Kidney (tissue), 14 donors: ENCODE results near the gene OXER1. TPM values are rescaled to one million over a fixed set of nuclear protein-coding genes. Genes with fewer than 3 reads are reported as not detected.

Source experiments
- DNase-seq, 5 donors: peaks; one replicate each; pipeline ENCODE4 v3.0.0-alpha.2; 2013 to 2020
- FAIRE-seq: peaks from 2 replicates; lab custom pipeline; 2012; peaks lifted over from hg19 to GRCh38; lab: Jason Lieb, UNC
- H3K27ac ChIP-seq, 2 donors: one replicate each; pipeline ENCODE4 v1.7.0; 2013; ENCODE audit warnings: low read depth in 2 of 2, low read length in 2 of 2, inconsistent platforms in 1 of 2
- H3K27me3 ChIP-seq: one replicate; pipeline ENCODE4 v1.7.1; 2013; ENCODE audit warnings: low read length, inconsistent platforms; ENCODE audit not compliant: control insufficient read depth, insufficient read depth
- H3K36me3 ChIP-seq, 3 donors: one replicate each; pipeline versions ENCODE4 v1.7.0 to v1.7.1; 2013; ENCODE audit warnings: low read length in 3 of 3, control low read depth in 1 of 3, inconsistent platforms in 1 of 3; ENCODE audit not compliant: insufficient read depth in 3 of 3, control insufficient read depth in 2 of 3
- H3K4me1 ChIP-seq, 3 donors: one replicate each; pipeline versions ENCODE4 v1.7.0 to v1.7.1; 2013; ENCODE audit warnings: low read length in 3 of 3, inconsistent platforms in 1 of 3, low read depth in 1 of 3; ENCODE audit not compliant: control insufficient read depth in 2 of 3, insufficient read depth in 2 of 3
- H3K4me3 ChIP-seq, 3 donors: one replicate each; pipeline versions ENCODE4 v1.7.0 to v1.8.1; 2013; ENCODE audit warnings: low read length in 3 of 3, control low read depth in 1 of 3, inconsistent platforms in 1 of 3
- H3K9ac ChIP-seq, 3 donors: one replicate each; pipeline versions ENCODE4 v1.7.0 to v1.7.1; 2013; ENCODE audit warnings: low read length in 3 of 3, control low read depth in 1 of 3, inconsistent platforms in 1 of 3
- H3K9me3 ChIP-seq, 3 donors: one replicate each; pipeline versions ENCODE4 v1.7.0 to v1.7.1; 2013; ENCODE audit warnings: low read length in 3 of 3, control low read depth in 1 of 3, inconsistent platforms in 1 of 3; ENCODE audit not compliant: control insufficient read depth in 2 of 3, insufficient read depth in 1 of 3
- CTCF ChIP-seq: IDR thresholded peaks from 3 replicates; pipeline ENCODE4 v1.5.1; 2012; ENCODE audit warnings: mild to moderate bottlenecking, moderate library complexity, borderline replicate concordance; ENCODE audit not compliant: insufficient read depth; ENCODE audit errors: extremely low read depth
- intact Hi-C: fragments of 100-400 bp; cut with DNase I; formaldehyde crosslinking; loops from one replicate; pipeline ENCODE4 v1.11.1; 2022
- polyA plus RNA-seq: library from polyadenylated mRNA; stranded (reverse); fragments of 350-450 nt; fragmentation: Illumina TruSeq; extraction: RNeasy Lipid Tissue Mini Kit (QIAGEN cat#74804); gene quantifications from one replicate; pipeline ENCODE4 v1.2.3, GENCODE V29; 2014; ENCODE audit warnings: low read depth, low replicate concordance; ENCODE audit not compliant: insufficient read depth
- total RNA-seq: library from RNA; stranded (reverse); fragmentation: NEBNext Ultra II Directional; extraction: Animal tissue kit (Norgen Biotek cat#: 25700); gene quantifications from one replicate; pipeline ENCODE4 v1.2.1, GENCODE V29; 2021
- donor health status: control.
- donor health status: control.
- donor health status: control.
- donor health status: control.
- donor health status: control.
- donor health status: DM: yes; HTN: yes; CAD: no.
- donor health status: Normal renal cell carcinoma (clear cell type).

The OXER1 gene
- total and polyA plus RNA-seq, 2 donors from 2014 or later, result 2.5 to 5.4 TPM

DNA sequence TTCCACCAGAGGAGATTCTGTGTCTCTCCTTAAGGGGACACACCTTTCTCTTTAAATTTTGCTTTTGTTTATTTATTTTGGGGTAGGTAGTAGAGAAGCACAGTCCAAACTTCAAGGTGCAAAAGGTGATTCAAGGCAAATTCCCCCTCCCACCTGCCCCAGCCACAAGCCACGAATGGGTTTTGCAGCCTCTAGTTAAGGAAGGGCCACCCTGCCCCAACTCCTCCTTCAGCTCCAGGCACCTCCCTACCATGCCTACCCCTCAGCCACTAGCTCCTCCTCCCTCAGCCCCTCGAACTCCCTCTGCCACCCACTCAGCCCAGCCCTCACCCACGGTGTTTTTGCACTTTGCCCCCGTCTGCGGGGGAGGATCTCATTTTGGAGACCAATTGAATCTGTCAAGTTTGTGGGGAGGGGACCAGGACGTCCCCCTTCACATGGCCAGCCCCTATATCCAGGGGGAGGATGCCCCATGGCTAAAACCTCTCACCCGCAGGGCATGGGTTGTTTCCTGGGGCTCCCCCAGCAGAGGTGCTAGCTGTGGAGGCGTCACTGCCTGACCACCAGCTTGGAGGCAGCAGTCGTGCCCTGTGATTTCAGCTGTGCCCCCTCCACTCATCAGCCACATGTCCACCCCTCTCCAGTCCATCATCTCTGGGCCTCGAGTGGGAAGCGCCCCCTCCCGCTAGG, 24.0 kb upstream of the OXER1 start:
- TF ChIP-seq CTCF, result no peak
- DNase-seq (peak in 2 of 5 donors; percentile 29 to 53), FAIRE-seq (no peak)
- Histone ChIP-seq H3K27me3 (no peaks in the 10 kb centered on the region), H3K36me3 (no peaks in the 10 kb centered on the region), H3K9me3 (no peaks in the 10 kb centered on the region), H3K27ac (no peak overlapping the region), H3K4me3 (no peak overlapping the region), H3K9ac (no peak overlapping the region), H3K4me1 (peaks cover 0 to 32% (median 19%) of the 10 kb centered on the region in 3 donors)
- intact Hi-C loops, result no loop called here

- H3K9ac ChIP-seq, result no peak overlapping the region
- H3K4me3 ChIP-seq, result no peak overlapping the region
- intact Hi-C loops, result no loop called here
- H3K27me3 ChIP-seq, result no peaks in the 10 kb centered on the region
- H3K36me3 ChIP-seq, result no peaks in the 10 kb centered on the region
- FAIRE-seq (no peak), DNase-seq (no peak)
- peaks cover 0 to 33% (median 19%) of the 10 kb centered on the region in 3 donors for H3K4me1 ChIP-seq
- H3K27ac ChIP-seq, result peak overlapping the region in 1 of 2 donors; percentile 32
- H3K9me3 ChIP-seq, result no peaks in the 10 kb centered on the region
- no peak for TF ChIP-seq CTCF
Measured at GRCh38 chr2:42787424-42787787, 23.5 kb upstream of the OXER1 start.

- Histone ChIP-seq H3K9ac (no peak overlapping the region), H3K27me3 (no peaks in the 10 kb centered on the region), H3K4me1 (peaks cover 0 to 30% (median 19%) of the 10 kb centered on the region in 3 donors), H3K4me3 (no peak overlapping the region), H3K36me3 (peaks cover 0 to 2% (median 0%) of the 10 kb centered on the region in 3 donors), H3K9me3 (no peaks in the 10 kb centered on the region), H3K27ac (peak overlapping the region in 1 of 2 donors; percentile 32)
- intact Hi-C loops, result no loop called here
- DNase-seq, result no peak
- TF ChIP-seq CTCF, result no peak
- no peak for FAIRE-seq
Measured at GRCh38 chr2:42786561-42787345, 22.8 kb upstream of the OXER1 start.
